Colonic mucosa (tissue), 4 donors: ENCODE results near the gene MFSD1. TPM values are rescaled to one million over a fixed set of nuclear protein-coding genes. Genes with fewer than 3 reads are reported as not detected.

Source experiments
- DNase-seq: peaks from one replicate; pipeline ENCODE4 v3.0.0-alpha.2; 2020
- H3K27ac ChIP-seq: fragments of 200-600 bp; one replicate; pipeline ENCODE4 v1.8.0; 2021
- H3K27me3 ChIP-seq: fragments of 200-600 bp; one replicate; pipeline ENCODE4 v1.8.0; 2021
- H3K36me3 ChIP-seq: fragments of 200-600 bp; one replicate; pipeline ENCODE4 v1.8.0; 2021
- H3K4me1 ChIP-seq: fragments of 200-600 bp; one replicate; pipeline ENCODE4 v1.8.0; 2021; ENCODE audit warnings: mild to moderate bottlenecking
- H3K4me3 ChIP-seq: fragments of 200-600 bp; one replicate; pipeline ENCODE4 v1.8.0; 2021
- H3K9ac ChIP-seq, 2 donors: one replicate each; pipeline ENCODE4 v1.7.0; 2013; ENCODE audit warnings: control low read depth in 2 of 2, low read depth in 2 of 2, low read length in 2 of 2
- H3K9me3 ChIP-seq: fragments of 200-600 bp; one replicate; pipeline ENCODE4 v1.8.0; 2021
- intact Hi-C: fragments of 100-400 bp; cut with DNase I; formaldehyde crosslinking; loops from one replicate; pipeline ENCODE4 v1.14.1; 2022
- total RNA-seq, 2 donors: library from RNA; stranded (reverse); fragmentation: NEBNext Ultra II Directional in 1 of 2; extraction: Animal tissue kit (Norgen Biotek cat#: 25700) in 1 of 2; gene quantifications; one replicate each; pipeline ENCODE4 v1.2.1, GENCODE V29; 2021
- TF ChIP-seq, protein P1 (sequence below): fragments of 200-600 bp; IDR thresholded peaks from one replicate; pipeline ENCODE4 v1.8.0; 2022; ENCODE audit warnings: antibody characterized with exemption, mild to moderate bottlenecking
- donor health status: healthy.
- donor health status: DM: no; HTN: no; CAD: no.
- donor health status: DM: no; HTN: no; CAD: no.

MFSD1 gene
- total RNA-seq, 2 donors from 2014 or later = 51.1 to 54.4 TPM

DNA sequence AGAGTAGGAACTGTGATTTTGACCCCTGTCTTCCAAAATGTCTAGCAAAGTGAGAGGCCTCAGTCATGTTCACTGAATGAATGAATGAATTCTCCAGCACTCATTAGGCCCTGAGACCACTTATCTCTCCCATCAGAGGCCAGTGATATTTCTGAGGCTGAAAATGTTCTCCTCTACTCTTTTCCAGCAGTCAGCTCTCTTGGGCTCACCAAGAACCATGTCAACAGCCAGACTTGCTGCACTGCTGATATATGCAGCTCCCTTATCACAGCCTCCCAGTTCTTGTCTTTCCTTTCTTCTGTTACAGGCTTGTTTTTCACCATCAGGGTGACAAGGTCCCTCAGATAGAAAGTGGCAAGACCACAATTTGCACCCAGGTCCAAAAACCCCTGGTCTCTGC, 28.7 kb upstream of the MFSD1 start:
- Histone ChIP-seq H3K27ac (no peak overlapping the region), H3K9me3 (no peaks in the 10 kb centered on the region), H3K36me3 (no peaks in the 10 kb centered on the region), H3K4me1 (peaks cover 6% of the 10 kb centered on the region), H3K4me3 (no peak overlapping the region), H3K27me3 (no peaks in the 10 kb centered on the region), H3K9ac (no peak overlapping the region)
- no peak for DNase-seq
- TF ChIP-seq, protein P1, sequence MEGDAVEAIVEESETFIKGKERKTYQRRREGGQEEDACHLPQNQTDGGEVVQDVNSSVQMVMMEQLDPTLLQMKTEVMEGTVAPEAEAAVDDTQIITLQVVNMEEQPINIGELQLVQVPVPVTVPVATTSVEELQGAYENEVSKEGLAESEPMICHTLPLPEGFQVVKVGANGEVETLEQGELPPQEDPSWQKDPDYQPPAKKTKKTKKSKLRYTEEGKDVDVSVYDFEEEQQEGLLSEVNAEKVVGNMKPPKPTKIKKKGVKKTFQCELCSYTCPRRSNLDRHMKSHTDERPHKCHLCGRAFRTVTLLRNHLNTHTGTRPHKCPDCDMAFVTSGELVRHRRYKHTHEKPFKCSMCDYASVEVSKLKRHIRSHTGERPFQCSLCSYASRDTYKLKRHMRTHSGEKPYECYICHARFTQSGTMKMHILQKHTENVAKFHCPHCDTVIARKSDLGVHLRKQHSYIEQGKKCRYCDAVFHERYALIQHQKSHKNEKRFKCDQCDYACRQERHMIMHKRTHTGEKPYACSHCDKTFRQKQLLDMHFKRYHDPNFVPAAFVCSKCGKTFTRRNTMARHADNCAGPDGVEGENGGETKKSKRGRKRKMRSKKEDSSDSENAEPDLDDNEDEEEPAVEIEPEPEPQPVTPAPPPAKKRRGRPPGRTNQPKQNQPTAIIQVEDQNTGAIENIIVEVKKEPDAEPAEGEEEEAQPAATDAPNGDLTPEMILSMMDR = no peak
- intact Hi-C loops = no loop called here

DNA sequence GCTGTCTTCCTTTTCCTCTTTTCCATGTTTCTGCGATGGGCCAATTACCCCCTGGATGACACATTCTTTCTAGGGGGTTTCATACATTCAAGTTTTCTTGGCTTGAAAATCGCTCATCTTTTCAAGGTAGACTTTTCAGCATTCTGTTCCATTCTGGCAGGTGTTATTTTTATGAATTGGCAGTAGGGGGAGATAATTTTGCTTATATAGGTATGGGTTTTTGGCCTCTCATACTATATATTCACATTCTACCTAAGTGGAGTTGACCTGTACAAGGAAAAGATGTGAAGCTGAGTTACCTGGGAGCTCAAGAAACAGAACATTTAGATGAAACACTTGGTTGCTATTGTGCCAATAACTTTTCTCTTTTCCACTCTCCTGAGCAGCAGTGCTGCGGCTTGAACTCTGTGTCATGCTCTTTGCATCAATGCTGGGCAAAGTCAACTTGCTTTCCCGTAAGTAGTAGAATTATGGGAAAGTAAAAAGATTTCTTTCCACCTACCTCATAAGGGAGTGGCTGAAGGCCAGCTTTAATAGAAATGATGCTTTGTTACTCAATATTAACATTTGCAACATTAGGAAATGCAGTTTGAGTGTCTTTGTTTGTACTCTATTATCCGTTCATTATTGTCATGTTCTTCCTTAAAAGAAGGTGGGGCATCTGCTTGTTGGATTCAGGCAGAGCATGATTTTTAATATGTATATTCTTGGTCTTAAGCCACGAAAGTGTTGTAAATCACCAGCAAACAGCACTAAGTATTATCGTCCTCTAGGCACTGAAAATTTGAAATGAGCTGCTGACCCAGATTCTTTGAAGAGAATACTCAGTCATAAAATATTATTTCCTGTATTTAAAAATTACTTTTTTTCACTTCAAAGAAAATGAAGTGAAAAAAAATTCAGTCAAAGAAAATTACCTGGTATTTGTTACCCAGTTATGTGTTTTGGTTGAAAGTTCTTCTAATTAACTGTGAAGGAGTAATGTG, 27.7 kb upstream of the MFSD1 start:
- Histone ChIP-seq H3K27ac (no peak overlapping the region), H3K9ac (no peak overlapping the region), H3K4me1 (no peaks in the 10 kb centered on the region), H3K4me3 (no peak overlapping the region), H3K36me3 (no peaks in the 10 kb centered on the region), H3K9me3 (no peaks in the 10 kb centered on the region), H3K27me3 (no peaks in the 10 kb centered on the region)
- intact Hi-C loops = no loop called here
- DNase-seq = no peak
- TF ChIP-seq, protein P1 = no peak

DNA sequence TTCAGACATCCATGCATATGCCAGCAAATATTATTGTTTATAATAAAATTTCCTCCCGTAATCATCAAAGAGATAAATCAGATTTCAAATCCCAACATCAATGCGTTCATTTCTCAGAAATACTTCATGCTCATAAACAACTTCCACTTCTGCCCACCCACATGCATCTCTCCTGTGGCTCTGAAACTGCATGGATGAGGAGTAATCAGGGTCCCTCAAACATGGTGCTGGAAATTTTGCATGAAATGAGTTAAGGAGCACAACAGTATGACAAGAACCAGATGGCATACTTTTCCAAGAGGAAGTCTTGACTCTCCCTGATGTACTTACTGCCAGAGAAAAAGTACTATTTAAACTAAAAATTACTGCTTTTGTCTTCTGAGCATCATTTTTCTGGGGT, 26.9 kb upstream of the MFSD1 start:
- Histone ChIP-seq H3K4me1 (no peaks in the 10 kb centered on the region), H3K4me3 (no peak overlapping the region), H3K27ac (no peak overlapping the region), H3K9me3 (no peaks in the 10 kb centered on the region), H3K9ac (no peak overlapping the region), H3K36me3 (no peaks in the 10 kb centered on the region), H3K27me3 (no peaks in the 10 kb centered on the region)
- no peak for DNase-seq
- intact Hi-C loops = no loop called here
- TF ChIP-seq, protein P1 = no peak

DNA sequence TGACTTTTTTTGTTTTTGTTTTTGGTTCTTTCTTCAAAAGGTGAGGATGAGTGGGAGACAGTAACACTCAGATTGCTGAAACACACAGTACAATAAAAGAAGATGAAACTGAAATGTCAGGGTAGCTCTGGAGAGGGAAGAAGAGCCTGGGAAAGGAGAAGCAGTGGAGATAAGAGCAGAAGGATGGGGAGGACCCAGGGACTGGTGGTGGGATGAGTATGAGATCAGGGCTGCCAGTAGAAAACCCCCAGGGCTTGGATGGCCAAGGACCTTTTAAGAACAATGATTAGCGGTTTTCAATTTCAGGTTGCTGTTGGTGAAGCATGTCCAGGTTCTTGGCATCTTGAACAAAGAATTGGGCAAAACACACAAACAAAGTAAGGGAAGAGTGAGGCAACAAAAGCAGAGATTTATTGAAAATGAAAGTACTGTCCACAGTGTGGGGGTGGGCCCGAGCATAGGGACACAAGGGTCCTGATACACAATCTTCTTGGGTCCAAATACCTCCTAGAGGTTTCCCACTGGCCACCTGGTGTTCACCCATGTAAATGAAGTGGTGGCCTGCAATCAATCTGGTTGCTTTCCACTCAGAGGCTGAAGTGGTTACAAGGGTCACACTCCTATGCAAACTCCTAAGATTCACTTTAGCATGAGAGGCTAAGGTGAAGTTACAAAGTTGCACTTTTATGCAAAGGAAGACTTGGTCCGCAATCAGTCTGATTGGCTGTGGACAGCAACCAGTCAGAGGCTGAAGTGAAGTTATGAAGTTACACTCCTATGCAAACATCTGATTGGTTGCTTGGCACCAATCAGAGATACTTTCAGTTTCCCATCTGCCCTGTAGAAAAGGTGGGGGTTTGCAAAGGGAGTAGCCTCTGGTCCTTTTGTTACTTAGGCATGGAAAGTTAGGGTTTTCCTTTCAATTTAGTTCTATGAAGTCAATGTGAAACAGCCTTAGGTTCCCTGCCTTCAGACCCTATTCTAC, 26.1 kb upstream of the MFSD1 start:
- Histone ChIP-seq H3K36me3 (no peaks in the 10 kb centered on the region), H3K9ac (no peak overlapping the region), H3K27me3 (no peaks in the 10 kb centered on the region), H3K4me3 (no peak overlapping the region), H3K9me3 (no peaks in the 10 kb centered on the region), H3K27ac (no peak overlapping the region), H3K4me1 (no peaks in the 10 kb centered on the region)
- DNase-seq = no peak
- intact Hi-C loops = no loop called here
- TF ChIP-seq, protein P1 = no peak

DNA sequence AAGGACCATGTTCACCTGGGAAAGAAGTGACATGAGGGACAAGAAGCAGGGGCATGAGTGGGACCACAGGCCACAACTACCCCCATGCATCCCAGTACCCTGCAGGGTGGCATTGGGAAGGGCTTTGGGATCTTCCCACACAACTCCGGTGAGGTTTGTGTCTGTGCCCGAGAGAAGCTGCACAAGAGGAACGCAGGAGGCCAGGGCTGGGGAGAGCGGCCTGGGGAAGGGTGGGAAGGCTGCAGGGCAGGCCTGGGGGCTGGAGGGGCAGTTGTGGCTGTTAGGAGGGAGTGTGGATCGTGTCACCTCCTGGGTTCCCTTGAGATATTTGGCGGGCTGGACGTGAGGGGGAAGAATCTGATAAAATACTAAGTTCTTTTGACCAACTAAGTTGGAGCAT, 25.3 kb upstream of the MFSD1 start:
- no peaks in the 10 kb centered on the region for H3K9me3 ChIP-seq
- H3K36me3 ChIP-seq = no peaks in the 10 kb centered on the region
- no peak overlapping the region for H3K4me3 ChIP-seq
- TF ChIP-seq, protein P1 = no peak
- no peaks in the 10 kb centered on the region for H3K4me1 ChIP-seq
- no peak overlapping the region for H3K9ac ChIP-seq
- no peak for DNase-seq
- H3K27me3 ChIP-seq = no peaks in the 10 kb centered on the region
- intact Hi-C loops = no loop called here
- no peak overlapping the region for H3K27ac ChIP-seq
